ENCODE data around the gene SCYGR3.

The SCYGR3 gene

DNA sequence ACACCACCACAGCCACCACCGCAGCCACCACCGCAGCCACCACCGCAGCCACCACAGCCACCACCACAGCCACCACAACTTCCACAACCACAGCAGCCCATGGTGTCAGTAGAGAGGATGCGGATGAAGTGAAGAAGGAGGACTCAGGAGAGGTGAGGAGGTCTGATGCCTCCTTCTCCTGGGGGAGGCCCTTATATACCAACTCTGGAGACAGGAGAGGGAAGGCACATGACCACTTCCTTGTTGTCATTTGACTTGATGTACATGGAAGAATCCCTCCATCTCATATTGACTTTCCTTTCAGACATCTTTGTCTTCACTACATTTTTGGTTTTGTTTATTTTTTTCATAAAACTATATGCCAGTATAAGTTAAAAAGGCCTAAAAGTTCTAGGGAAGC lies at the start of gene SCYGR3:
Gene SCYGR3, minus strand, starts transcription at position 101 of the 400 bp plus-strand sequence. Its CDS starts 0 bp downstream, at position 101.
- no peak for DNase-seq

DNA sequence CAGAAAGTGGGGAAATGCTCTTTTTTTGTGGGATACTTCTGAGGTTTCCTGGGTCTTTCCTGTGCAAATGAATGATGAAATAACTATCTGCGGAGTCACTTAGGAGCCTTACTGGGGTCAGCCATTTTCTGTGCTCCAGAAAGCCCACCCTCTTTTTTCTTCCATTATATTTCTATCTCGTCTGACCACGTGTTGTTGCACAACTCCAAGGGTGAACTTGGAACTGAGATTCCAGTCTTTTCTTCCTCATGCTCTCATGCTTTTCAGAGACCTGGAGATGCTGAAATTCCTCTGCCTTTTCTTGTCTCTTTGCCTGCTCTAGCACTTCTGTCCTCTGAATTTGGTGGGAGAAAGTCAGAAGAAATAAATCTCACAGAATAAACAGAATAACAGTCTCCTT lies 47.2 kb upstream of the SCYGR3 start:
- no peak for DNase-seq

- DNase-seq: no peak
Measured at GRCh38 chr2:227661025-227661649, 46.5 kb upstream of the SCYGR3 start.

- no peak for DNase-seq
Measured at GRCh38 chr2:227657199-227657845, 42.7 kb upstream of the SCYGR3 start.

DNA sequence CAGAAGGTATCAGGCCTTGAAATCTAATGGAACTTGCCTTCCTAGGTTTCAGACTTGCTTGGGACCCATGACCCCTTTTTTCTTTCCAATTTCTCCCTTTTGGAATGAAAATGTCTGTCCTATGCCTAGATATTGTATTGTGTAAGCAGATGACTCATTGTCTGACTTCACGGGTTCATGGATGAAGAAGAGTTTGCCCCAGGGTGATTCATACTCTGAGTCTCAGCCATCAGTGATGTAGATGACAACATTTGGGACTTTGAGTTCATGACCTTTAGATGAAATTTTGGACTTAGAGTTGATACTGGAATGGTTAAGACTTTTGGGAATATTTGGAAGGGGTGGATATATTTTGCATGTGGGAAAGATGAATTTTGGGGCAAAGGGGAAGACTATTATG lies 40.8 kb upstream of the SCYGR3 start:
- DNase-seq: no peak

GRCh38 chr2:227654426-227654825 lies 39.8 kb upstream of the SCYGR3 start:
- no peak for DNase-seq

GRCh38 chr2:227653419-227653818 lies 38.8 kb upstream of the SCYGR3 start:
- DNase-seq: no peak

DNA sequence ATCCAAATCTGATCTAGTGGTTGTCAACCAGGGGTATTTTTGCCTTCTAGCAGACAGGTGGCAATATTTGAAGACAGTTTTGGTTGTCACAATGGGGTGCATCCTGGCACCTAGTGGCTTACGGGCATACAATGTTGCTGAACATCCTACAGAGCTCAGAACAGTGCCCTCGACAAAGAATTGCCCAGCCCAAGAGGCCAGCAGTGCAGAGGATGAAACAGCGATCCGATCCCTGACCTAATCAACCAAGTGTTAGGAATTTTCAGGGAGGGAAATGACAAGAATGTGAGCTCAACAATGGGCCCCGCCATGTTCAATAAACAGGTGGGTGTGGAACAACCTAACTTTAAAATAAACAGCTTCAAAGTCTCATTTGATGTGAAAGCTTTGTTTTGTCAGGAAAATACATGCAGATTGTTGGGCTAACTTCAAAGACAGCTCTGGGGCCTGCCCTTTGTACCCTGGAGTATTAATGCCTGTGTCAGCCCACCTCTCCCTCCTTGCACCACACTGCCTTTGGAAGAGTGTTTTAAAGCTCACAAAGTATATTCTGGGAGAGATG lies 29.4 kb upstream of the SCYGR3 start:
- DNase-seq: no peak

- DNase-seq: no peak
Measured at GRCh38 chr2:227642656-227643055, 28.0 kb upstream of the SCYGR3 start.

DNA sequence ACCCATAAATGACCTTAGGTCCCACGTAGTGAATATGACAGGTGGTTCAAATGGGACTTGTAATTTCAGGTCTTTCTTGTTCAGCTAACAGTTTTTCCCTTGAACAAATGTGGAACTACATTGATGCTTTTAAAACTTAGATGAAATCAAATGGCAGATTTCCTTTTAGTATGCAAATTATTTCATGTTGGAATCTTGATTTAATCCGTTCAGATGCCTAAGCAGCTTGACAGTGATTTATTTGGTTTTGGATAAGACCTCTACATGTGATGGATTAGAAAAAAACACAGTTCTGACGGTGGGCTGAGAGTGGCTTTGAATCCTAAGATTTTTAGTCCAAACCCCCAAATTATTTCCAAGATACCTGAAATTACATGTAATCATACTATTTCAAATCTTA lies 19.6 kb upstream of the SCYGR3 start:
- no peak for DNase-seq

DNA sequence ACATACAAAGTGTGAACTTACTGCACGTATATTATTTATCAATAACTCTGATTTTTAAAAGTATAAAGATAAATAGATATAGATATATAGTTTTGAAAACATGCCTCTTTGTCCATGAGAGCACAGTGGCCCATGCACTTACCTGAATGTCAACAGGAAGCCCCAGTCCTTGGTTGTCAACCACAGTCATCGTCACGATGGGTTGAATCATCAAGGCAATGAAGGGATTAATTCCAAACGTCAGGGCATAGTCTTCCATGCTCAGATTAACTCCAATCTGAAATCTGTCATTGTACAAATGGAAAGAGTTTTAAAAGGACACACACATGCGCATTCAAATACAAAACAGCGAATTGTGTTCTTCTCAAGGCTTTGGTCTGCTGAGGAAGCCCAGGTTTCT lies 18.2 kb upstream of the SCYGR3 start:
- no peak for DNase-seq

GRCh38 chr2:227630322-227630721 lies 15.7 kb upstream of the SCYGR3 start:
- no peak for DNase-seq

GRCh38 chr2:227629435-227629834 lies 14.8 kb upstream of the SCYGR3 start:
- no peak for DNase-seq

DNA sequence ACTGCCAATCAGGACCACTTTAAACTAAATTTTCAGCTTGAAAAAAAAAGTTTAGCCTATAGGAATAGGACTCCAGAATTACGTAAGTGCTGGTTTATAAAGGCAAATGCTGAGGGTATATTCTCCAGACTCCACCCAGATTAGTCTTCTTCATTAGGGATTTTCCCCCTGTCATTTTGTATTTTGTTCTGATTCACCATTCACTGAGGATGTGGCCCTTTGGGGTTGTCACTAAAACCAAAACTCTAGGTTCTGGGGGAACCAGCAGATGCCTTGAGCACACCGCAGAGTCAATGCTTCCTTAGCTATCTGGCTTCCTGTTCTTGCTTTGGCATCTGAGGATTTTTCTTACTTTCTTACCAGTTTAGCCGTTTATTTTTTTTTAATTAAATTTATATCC lies 13.1 kb upstream of the SCYGR3 start:
- DNase-seq: no peak

GRCh38 chr2:227626580-227627151 lies 12.0 kb upstream of the SCYGR3 start:
- DNase-seq: no peak

GRCh38 chr2:227625420-227625819 lies 10.8 kb upstream of the SCYGR3 start:
- DNase-seq: no peak

DNA sequence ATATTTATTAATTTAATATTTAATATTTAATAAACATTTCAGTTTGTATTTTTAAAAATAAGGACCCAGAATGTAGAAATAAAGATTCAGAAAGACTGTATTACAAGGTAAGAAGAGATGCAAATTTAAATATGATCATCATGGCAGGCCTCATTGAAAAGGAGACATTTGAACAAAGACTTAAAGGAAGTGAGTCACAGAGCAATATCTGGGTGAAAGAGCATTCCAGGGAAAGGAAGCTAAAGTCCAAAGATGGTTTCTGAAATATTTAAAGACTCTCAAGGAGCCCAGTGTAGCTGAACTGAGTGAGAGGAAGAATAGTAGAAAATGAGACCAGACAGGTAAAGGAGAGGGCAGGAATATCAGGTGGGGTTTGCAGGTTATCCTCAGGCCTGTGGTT lies 8.6 kb upstream of the SCYGR3 start:
- DNase-seq: no peak

DNA sequence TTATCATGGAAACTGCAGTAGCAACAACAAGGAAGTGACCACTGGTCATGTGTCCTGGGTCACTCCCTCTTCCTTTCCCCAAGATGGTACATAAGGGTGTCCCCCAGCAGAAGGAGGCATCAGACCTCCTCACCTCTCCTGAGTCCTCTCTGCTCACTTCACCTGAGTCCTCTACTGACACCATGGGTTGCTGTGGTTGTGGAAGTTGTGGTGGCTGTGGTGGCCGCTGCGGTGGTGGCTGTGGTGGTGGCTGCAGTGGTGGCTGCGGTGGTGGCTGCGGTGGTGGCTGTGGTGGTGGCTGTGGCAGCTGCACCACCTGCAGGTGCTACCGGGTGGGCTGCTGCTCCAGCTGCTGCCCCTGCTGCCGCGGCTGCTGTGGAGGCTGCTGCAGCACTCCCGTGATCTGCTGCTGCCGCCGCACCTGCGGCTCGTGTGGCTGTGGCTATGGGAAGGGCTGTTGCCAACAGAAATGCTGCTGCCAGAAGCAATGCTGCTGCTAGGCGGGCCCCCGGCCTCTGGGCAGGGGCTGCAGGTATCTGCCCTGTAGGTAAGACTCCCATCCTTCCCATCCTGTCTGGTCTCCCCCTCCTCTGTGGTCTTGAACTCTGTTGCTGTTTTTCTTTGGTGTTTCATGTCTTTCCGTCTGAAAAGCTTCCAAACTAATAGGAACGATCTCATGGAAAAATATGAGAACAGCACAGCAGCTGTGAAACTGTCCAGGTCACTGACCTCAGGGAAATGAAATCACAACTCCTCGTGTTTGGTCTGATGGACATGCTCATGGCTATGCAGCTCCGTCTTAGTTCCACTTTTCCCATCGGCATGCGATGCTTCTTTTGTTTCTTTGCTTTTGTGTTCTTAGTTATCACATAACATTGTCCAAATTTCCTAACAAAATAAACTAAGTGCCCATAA lies 2.9 kb upstream of the SCYGR3 start, which contains the start of gene SCYGR4:
Gene SCYGR4, plus strand, starts transcription at position 183 of the 915 bp plus-strand sequence. Its CDS starts 0 bp downstream, at position 183.
- DNase-seq: no peak

GRCh38 chr2:227616631-227617030 lies 2.0 kb upstream of the SCYGR3 start:
- no peak for DNase-seq

DNA sequence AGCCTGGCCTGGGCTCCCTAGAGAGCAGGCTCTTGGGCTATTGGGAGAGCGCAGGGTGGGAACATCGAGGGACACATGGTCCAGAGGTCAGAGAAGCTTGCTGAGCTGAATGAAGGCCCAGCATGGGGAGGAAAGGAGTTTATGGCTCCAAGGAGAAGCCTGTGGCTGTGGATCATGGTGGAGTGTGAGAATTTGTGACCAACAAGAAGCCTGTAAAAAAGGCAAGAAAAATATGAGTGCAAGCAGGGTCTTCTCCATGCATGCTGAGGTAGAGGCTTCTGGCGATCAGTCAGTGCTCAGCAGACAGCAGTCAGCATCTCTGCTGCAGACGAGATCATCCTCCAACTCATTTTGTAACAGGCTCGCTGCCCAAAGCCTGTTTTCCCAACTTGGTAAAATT lies 1.3 kb upstream of the SCYGR3 start:
- no peak for DNase-seq

- DNase-seq: no peak
Measured at GRCh38 chr2:227615181-227615580, 541 bp upstream of the SCYGR3 start.

GRCh38 chr2:227614246-227614645 lies 394 bp downstream of the SCYGR3 start:
- DNase-seq: no peak

DNA sequence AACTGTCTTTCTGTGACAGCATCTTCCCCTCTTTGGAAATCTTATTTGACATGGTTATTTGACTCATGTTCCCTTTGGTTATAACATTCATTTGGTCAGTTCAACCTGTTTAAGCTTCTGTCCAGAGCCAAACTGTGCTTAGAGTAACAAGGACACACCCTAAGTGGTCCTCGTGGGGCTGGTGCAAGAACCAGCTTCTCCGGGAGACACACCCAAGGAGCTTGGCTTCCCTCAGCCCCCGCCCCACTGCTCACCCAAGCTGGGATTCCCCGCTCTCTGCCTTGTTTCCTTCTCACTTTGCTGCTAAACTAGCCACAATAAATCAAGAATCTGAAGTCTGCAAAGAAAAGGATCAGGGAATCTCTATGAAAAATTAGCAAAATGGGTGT lies 1.4 kb downstream of the SCYGR3 start:
- no peak for DNase-seq

All from activated CD4-positive, alpha-beta T cell treated with anti-CD3 and anti-CD28 coated beads, Interleukin-2, amount 50 U/mL, for 4 hours (primary cell).